BLaER1 (cell line): ENCODE results near the gene ISX.
"Not testable (repeated sequence)": the region's sequence is repeated elsewhere in the genome, so short reads cannot be mapped to it uniquely, and the experiment has no call there.

Experiments
- H3K27ac ChIP-seq: shearing (Covaris generic); formaldehyde crosslinking; 2 replicates; pipeline ENCODE4 v1.8.1; 2022
- H3K27me3 ChIP-seq: shearing (Covaris generic); formaldehyde crosslinking; 2 replicates; pipeline ENCODE4 v1.8.1; 2022
- H3K36me3 ChIP-seq: shearing (Covaris generic); formaldehyde crosslinking; 2 replicates; pipeline ENCODE4 v1.8.1; 2022
- H3K4me1 ChIP-seq: shearing (Covaris generic); formaldehyde crosslinking; 2 replicates; pipeline ENCODE4 v1.8.1; 2022
- H3K4me2 ChIP-seq: shearing (Covaris generic); formaldehyde crosslinking; 2 replicates; pipeline ENCODE4 v1.8.1; 2022
- H3K4me3 ChIP-seq: shearing (Covaris generic); formaldehyde crosslinking; 2 replicates; pipeline ENCODE4 v1.8.1; 2022
- H3K9ac ChIP-seq: shearing (Covaris generic); formaldehyde crosslinking; 2 replicates; pipeline ENCODE4 v1.8.1; 2022
- H3K9me3 ChIP-seq: shearing (Covaris generic); formaldehyde crosslinking; 2 replicates; pipeline ENCODE4 v1.8.1; 2022
- H4K20me1 ChIP-seq: shearing (Covaris generic); formaldehyde crosslinking; 2 replicates; pipeline ENCODE4 v1.8.1; 2022
- Cebpa-rat ChIP-seq: shearing (Covaris generic); IDR thresholded peaks from 2 replicates; pipeline ENCODE4 v1.8.1; 2022

The ISX gene

GRCh38 chr22:35034963-35035362 lies 31.0 kb upstream of the ISX start:
- Histone ChIP-seq H3K9ac (no peak overlapping the region), H3K9me3 (no peaks in the 10 kb centered on the region), H3K27ac (no peak overlapping the region), H3K36me3 (no peaks in the 10 kb centered on the region), H3K27me3 (no peaks in the 10 kb centered on the region), H3K4me2 (no peak overlapping the region), H4K20me1 (no peaks in the 10 kb centered on the region), H3K4me1 (no peaks in the 10 kb centered on the region), H3K4me3 (no peak overlapping the region)
- no peak for TF ChIP-seq Cebpa-rat

DNA sequence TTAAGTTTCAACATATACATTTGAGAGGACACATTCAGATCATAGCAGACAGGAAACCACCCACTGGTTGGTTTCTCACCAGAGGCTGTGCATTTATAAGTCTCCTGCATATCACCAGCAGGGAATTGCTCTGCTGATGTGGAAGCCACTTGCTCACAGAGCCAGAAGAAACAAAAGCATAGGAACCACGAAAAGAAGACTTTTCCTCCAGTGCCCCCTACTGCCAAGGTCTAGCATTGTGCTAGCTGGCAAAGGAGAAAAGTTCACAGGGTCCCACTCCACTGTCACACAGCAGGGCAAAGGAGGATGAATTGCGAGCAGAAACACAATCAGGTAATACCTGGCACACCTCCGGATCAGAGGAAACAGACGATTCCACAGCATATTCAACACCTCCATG lies 28.9 kb upstream of the ISX start:
- no peak overlapping the region for H3K4me2 ChIP-seq

GRCh38 chr22:35039625-35040024 lies 26.3 kb upstream of the ISX start:
- no peaks in the 10 kb centered on the region for H3K9me3 ChIP-seq
- H4K20me1 ChIP-seq, result no peaks in the 10 kb centered on the region
- H3K4me1 ChIP-seq, result no peaks in the 10 kb centered on the region
- no peak for TF ChIP-seq Cebpa-rat
- no peak overlapping the region for H3K4me3 ChIP-seq
- H3K9ac ChIP-seq, result no peak overlapping the region
- no peak overlapping the region for H3K27ac ChIP-seq
- no peaks in the 10 kb centered on the region for H3K27me3 ChIP-seq
- no peaks in the 10 kb centered on the region for H3K36me3 ChIP-seq
- no peak overlapping the region for H3K4me2 ChIP-seq

More for the DNA sequence above, 28.9 kb upstream of the ISX start:
- Histone ChIP-seq H3K4me3 (no peak overlapping the region), H3K27me3 (no peaks in the 10 kb centered on the region), H3K4me1 (no peaks in the 10 kb centered on the region), H3K27ac (no peak overlapping the region), H4K20me1 (no peaks in the 10 kb centered on the region), H3K9ac (no peak overlapping the region), H3K9me3 (no peaks in the 10 kb centered on the region), H3K36me3 (no peaks in the 10 kb centered on the region)
- no peak for TF ChIP-seq Cebpa-rat

- H3K4me2 ChIP-seq, result no peak overlapping the region
- no peak overlapping the region for H3K9ac ChIP-seq
- H3K36me3 ChIP-seq, result no peaks in the 10 kb centered on the region
- no peak overlapping the region for H3K4me3 ChIP-seq
- H3K27ac ChIP-seq, result no peak overlapping the region
- TF ChIP-seq Cebpa-rat, result no peak
- no peaks in the 10 kb centered on the region for H3K9me3 ChIP-seq
- H4K20me1 ChIP-seq, result no peaks in the 10 kb centered on the region
- no peaks in the 10 kb centered on the region for H3K27me3 ChIP-seq
- H3K4me1 ChIP-seq, result no peaks in the 10 kb centered on the region
Measured at GRCh38 chr22:35043252-35043933, 22.6 kb upstream of the ISX start.

DNA sequence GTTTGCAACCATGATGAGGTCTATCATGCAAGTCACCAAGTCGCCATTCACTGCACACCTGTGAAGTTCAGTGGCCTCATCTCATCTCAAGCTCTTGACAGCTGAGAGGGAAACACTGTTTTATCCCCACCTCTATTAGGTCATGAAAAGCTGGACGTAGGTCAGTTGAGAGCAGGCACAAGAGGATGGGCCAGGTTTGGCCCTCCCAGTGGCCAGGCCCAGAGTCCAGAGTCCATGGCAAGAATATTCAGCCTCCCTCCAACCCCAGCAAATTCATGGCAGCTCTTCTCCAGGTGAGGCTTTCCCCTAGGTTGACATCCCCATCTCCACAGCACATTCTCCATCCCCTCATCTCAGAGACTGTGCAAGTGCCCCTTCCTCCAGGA lies 22.0 kb upstream of the ISX start:
- H3K9me3 ChIP-seq, result no peaks in the 10 kb centered on the region
- no peaks in the 10 kb centered on the region for H3K4me1 ChIP-seq
- no peak overlapping the region for H3K4me3 ChIP-seq
- no peak overlapping the region for H3K9ac ChIP-seq
- no peak overlapping the region for H3K27ac ChIP-seq
- H4K20me1 ChIP-seq, result no peaks in the 10 kb centered on the region
- TF ChIP-seq Cebpa-rat, result no peak
- no peaks in the 10 kb centered on the region for H3K36me3 ChIP-seq
- no peak overlapping the region for H3K4me2 ChIP-seq
- no peaks in the 10 kb centered on the region for H3K27me3 ChIP-seq

GRCh38 chr22:35044607-35045390 lies 21.2 kb upstream of the ISX start:
- Histone ChIP-seq H3K9me3 (no peaks in the 10 kb centered on the region), H3K4me2 (no peak overlapping the region), H3K9ac (no peak overlapping the region), H3K27me3 (no peaks in the 10 kb centered on the region), H3K36me3 (no peaks in the 10 kb centered on the region), H3K4me1 (no peaks in the 10 kb centered on the region), H3K4me3 (no peak overlapping the region), H3K27ac (no peak overlapping the region), H4K20me1 (no peaks in the 10 kb centered on the region)
- no peak for TF ChIP-seq Cebpa-rat

DNA sequence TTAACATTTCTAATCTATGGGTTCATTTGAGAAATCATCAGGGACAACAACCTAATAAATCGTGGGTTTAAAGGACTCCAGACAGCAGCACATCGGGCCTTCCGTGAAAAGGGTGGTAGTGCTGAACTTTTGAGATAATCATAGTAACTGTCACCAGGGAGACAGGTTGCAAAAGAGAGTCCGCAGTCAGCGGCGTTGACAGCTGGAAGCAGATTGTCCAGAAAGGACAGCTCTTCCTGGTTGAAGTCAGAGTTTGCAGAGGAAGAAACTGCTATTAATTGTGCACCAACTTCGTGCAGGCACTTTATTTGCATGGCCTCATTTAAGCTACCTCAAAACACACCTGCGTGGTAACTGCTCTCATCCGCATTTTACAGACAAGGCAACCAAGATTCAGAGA lies 20.5 kb upstream of the ISX start:
- no peak overlapping the region for H3K4me3 ChIP-seq
- H3K9me3 ChIP-seq, result no peaks in the 10 kb centered on the region
- H3K27ac ChIP-seq, result no peak overlapping the region
- H3K4me1 ChIP-seq, result no peaks in the 10 kb centered on the region
- no peak for TF ChIP-seq Cebpa-rat
- H3K4me2 ChIP-seq, result no peak overlapping the region
- no peaks in the 10 kb centered on the region for H3K36me3 ChIP-seq
- H4K20me1 ChIP-seq, result no peaks in the 10 kb centered on the region
- no peaks in the 10 kb centered on the region for H3K27me3 ChIP-seq
- no peak overlapping the region for H3K9ac ChIP-seq

DNA sequence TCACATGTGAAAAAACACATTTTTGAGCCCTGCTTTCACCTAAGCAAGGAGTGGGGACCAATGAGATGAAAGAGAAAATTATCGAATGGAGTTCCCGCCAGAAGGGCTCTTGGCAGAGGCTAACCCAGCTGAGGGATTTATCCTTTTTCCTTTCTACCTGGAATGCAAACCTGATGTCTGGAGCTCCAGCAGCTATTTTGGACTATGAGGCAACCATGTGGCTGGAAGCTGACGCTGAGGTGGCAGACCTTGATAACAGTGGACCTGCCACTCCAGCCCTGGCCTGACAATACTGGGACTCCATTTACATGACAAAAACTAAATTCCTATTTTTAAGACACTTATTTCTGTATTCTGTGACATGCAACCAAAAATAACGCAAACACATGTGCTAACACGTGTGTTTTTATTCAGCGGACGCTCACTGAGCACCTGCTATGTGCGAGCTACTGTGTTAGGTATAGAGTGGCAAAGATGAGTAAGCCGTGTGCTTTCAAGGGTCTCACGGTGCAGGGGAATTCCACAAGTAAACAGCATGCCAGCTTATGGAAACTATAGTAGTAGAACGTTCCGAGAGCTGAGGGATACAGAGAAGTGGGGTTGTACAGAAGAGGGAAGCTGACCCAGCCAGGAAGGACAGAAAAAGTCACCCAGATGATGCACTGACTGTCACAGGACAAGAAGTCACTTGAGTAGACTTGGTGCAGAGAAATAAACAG lies 19.1 kb upstream of the ISX start:
- no peaks in the 10 kb centered on the region for H3K4me1 ChIP-seq
- H3K36me3 ChIP-seq, result no peaks in the 10 kb centered on the region
- no peaks in the 10 kb centered on the region for H4K20me1 ChIP-seq
- no peak overlapping the region for H3K27ac ChIP-seq
- no peaks in the 10 kb centered on the region for H3K27me3 ChIP-seq
- TF ChIP-seq Cebpa-rat, result no peak
- H3K9me3 ChIP-seq, result no peaks in the 10 kb centered on the region
- no peak overlapping the region for H3K4me3 ChIP-seq
- no peak overlapping the region for H3K9ac ChIP-seq
- no peak overlapping the region for H3K4me2 ChIP-seq

GRCh38 chr22:35050038-35050437 lies 15.9 kb upstream of the ISX start:
- not testable (repeated sequence) for H3K36me3 ChIP-seq, H3K4me3 ChIP-seq, H3K9me3 ChIP-seq, H3K4me1 ChIP-seq, H3K27me3 ChIP-seq, H4K20me1 ChIP-seq, H3K9ac ChIP-seq, H3K27ac ChIP-seq, H3K4me2 ChIP-seq

GRCh38 chr22:35051013-35051535 lies 14.9 kb upstream of the ISX start:
- no peak overlapping the region for H3K4me2 ChIP-seq
- no peaks in the 10 kb centered on the region for H3K36me3 ChIP-seq
- no peak overlapping the region for H3K9ac ChIP-seq
- H3K27ac ChIP-seq, result no peak overlapping the region
- H3K27me3 ChIP-seq, result no peaks in the 10 kb centered on the region
- H3K4me1 ChIP-seq, result no peaks in the 10 kb centered on the region
- no peak for TF ChIP-seq Cebpa-rat
- H3K4me3 ChIP-seq, result no peak overlapping the region
- no peaks in the 10 kb centered on the region for H3K9me3 ChIP-seq
- H4K20me1 ChIP-seq, result no peaks in the 10 kb centered on the region
